ES-I3 (cell line): Measurements from ENCODE around the gene PRPF38A.
A peak's percentile ranks its signal among the peaks of the same experiment; 100 is the strongest.

Source experiments
- H3K36me3 ChIP-seq: 2 replicates; pipeline ENCODE4 v1.6.1; 2013; ENCODE audit warnings: mild to moderate bottlenecking, low read length, control low read depth, moderate library complexity; ENCODE audit not compliant: insufficient read depth
- H3K4me1 ChIP-seq: 2 replicates; pipeline ENCODE4 v1.6.1; 2013; ENCODE audit warnings: mild to moderate bottlenecking, control low read depth, low read length; ENCODE audit not compliant: insufficient read depth
- H3K9ac ChIP-seq: 2 replicates; pipeline ENCODE4 v1.6.1; 2013; ENCODE audit warnings: low read depth, mild to moderate bottlenecking, low read length, moderate library complexity
- H3K9me3 ChIP-seq: 2 replicates; pipeline ENCODE4 v1.6.1; 2013; ENCODE audit warnings: mild to moderate bottlenecking, low read length, moderate library complexity; ENCODE audit not compliant: control insufficient read depth, insufficient read depth

PRPF38A gene, protein sequence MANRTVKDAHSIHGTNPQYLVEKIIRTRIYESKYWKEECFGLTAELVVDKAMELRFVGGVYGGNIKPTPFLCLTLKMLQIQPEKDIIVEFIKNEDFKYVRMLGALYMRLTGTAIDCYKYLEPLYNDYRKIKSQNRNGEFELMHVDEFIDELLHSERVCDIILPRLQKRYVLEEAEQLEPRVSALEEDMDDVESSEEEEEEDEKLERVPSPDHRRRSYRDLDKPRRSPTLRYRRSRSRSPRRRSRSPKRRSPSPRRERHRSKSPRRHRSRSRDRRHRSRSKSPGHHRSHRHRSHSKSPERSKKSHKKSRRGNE

DNA sequence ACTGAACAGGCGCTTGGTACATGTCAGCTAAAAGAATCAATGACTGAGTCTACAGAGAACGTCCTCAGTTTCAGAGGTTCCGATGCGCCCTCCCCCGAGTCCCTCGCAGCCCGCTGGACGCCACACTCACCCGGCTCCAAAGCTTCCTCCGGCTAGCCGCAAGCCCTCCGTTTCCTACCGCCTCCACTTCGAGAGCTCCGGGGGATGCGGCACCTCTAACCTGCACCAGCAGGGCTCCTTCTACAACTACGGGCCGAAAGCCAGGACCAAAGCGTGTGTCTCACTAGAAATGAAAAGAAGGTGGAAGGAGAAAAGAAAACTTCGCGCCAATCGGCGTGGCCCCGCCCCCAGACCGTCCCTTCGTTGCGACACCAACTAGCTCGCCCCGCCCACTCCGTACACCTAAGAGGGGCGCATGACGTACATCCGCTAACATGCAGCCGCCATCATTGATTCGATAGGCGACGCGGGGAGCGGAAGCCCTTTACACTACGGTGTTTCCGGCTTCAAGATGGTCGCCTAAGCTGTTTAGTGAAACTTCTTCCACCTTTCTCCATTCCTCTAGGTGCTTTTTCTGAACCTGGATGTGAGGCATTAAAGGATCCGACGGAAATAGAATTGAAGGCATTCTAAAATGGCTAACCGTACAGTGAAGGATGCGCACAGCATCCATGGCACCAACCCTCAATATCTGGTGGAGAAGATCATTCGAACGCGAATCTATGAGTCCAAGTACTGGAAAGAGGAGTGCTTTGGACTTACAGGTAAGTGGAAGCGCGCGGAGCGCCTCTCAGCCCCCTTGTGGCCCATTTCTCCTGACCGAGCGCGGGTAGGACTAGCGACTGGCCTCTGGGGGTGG lies at the start of gene PRPF38A, which contains the start of gene ORC1:
PRPF38A (plus strand) TSS at position 487 of the 859 bp plus-strand sequence; CDS start at position 635, 148 bp downstream.
ORC1 (minus strand) TSS at position 308 of the 859 bp plus-strand sequence. CDS start 2,200 bp downstream, outside the sequence.
- H3K36me3 ChIP-seq, result peaks cover 41% of the 10 kb centered on the region

GRCh38 chr1:52355436-52355835 lies 49.0 kb upstream of the PRPF38A start:
- Histone ChIP-seq H3K9ac (no peak overlapping the region), H3K36me3 (peaks cover 44% of the 10 kb centered on the region), H3K4me1 (peaks cover 14% of the 10 kb centered on the region; the same call in 1 of the 2 replicates), H3K9me3 (no peaks in the 10 kb centered on the region)

More for the DNA sequence above, at the start of gene PRPF38A, which contains the start of gene ORC1:
- H3K9me3 ChIP-seq, result no peaks in the 10 kb centered on the region
- peak within 1 kb of the TSS; percentile 98 for H3K9ac ChIP-seq
- H3K4me1 ChIP-seq, result peaks cover 3% of the 10 kb centered on the region; the same call in 1 of the 2 replicates

DNA sequence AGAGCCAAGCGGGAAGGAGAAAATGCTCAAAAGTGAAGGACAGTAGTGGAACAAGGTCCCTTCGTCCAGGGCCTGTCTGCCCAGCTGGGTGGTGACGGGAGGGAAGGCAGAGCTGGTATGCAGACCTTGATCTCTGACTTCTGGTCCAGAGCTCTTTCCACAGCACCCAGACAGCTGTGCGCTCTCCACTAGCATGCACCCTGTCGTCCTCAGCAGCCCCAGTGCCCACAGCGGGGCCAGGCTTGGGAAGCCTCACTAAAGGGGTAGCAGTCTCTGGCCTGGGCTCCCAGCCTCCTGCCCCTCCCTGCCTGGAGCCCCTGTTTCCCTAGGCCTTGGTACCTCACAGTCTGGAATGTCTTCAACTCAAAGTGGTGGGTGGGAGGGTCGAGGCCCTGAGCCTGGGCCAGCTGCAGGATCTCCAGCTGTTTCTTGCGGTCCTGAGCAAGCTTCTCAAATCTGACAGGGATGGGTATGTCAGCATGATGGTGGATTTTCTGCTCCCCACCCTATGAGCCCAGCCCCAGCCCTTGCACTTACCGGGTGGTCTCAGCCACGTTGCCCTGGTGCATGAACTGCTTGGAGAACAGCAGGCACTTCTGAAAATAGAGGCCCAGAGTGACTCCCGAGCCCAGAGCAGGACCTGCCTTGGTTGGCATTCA lies 48.4 kb upstream of the PRPF38A start:
- H3K4me1 ChIP-seq, result peaks cover 10% of the 10 kb centered on the region; the same call in 1 of the 2 replicates
- H3K9ac ChIP-seq, result no peak overlapping the region
- no peaks in the 10 kb centered on the region for H3K9me3 ChIP-seq
- H3K36me3 ChIP-seq, result peaks cover 44% of the 10 kb centered on the region

- Histone ChIP-seq H3K9ac (no peak overlapping the region), H3K4me1 (peaks cover 1% of the 10 kb centered on the region; the same call in 1 of the 2 replicates), H3K36me3 (peaks cover 47% of the 10 kb centered on the region), H3K9me3 (no peaks in the 10 kb centered on the region)
Measured at GRCh38 chr1:52356818-52357355, 47.5 kb upstream of the PRPF38A start.

- H3K36me3 ChIP-seq, result peaks cover 47% of the 10 kb centered on the region
- H3K4me1 ChIP-seq, result no peaks in the 10 kb centered on the region
- H3K9me3 ChIP-seq, result no peaks in the 10 kb centered on the region
- no peak overlapping the region for H3K9ac ChIP-seq
Measured at GRCh38 chr1:52357397-52357796, 47.0 kb upstream of the PRPF38A start.

GRCh38 chr1:52358851-52359497 lies 45.4 kb upstream of the PRPF38A start:
- Histone ChIP-seq H3K9me3 (no peaks in the 10 kb centered on the region), H3K9ac (no peak overlapping the region), H3K36me3 (peaks cover 37% of the 10 kb centered on the region), H3K4me1 (no peaks in the 10 kb centered on the region)

- Histone ChIP-seq H3K9ac (no peak overlapping the region), H3K4me1 (peaks cover 6% of the 10 kb centered on the region; the same call in 1 of the 2 replicates), H3K36me3 (peaks cover 33% of the 10 kb centered on the region)
Measured at GRCh38 chr1:52359676-52360594, 44.5 kb upstream of the PRPF38A start.

DNA sequence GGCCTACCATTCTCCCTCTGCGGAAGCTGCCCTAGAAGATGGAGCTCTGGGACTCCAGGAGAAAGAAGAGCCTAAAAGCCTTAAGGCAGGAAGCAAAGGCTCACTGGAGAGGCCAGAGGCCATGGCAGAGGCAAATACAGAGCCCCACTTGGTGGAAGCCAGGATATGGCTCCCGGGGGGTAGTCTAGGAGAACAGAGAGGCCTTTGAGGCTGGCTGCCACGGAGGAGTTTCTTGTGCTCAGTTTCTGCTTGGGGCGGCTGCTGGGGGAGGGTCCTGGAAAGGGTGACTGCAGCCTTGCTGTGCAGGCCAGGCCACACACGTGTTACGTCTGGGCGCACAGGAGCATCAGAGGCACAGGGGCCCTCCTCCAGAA lies 43.8 kb upstream of the PRPF38A start:
- Histone ChIP-seq H3K9ac (no peak overlapping the region), H3K4me1 (peaks cover 8% of the 10 kb centered on the region; the same call in 1 of the 2 replicates), H3K36me3 (peaks cover 26% of the 10 kb centered on the region), H3K9me3 (no peaks in the 10 kb centered on the region)

More at GRCh38 chr1:52359676-52360594, 44.5 kb upstream of the PRPF38A start:
- no peaks in the 10 kb centered on the region for H3K9me3 ChIP-seq

GRCh38 chr1:52364235-52364839 lies 40.1 kb upstream of the PRPF38A start:
- Histone ChIP-seq H3K36me3 (peaks cover 4% of the 10 kb centered on the region; the same call in 1 of the 2 replicates), H3K9me3 (no peaks in the 10 kb centered on the region), H3K4me1 (peaks cover 8% of the 10 kb centered on the region; the same call in 1 of the 2 replicates), H3K9ac (no peak overlapping the region)

- H3K9ac ChIP-seq, result peak overlapping the region; percentile 91
- H3K9me3 ChIP-seq, result no peaks in the 10 kb centered on the region
- H3K36me3 ChIP-seq, result peaks cover 4% of the 10 kb centered on the region; the same call in 1 of the 2 replicates
- peaks cover 8% of the 10 kb centered on the region; the same call in 1 of the 2 replicates for H3K4me1 ChIP-seq
Measured at GRCh38 chr1:52365071-52365745, 39.2 kb upstream of the PRPF38A start.

GRCh38 chr1:52365746-52366516 lies 38.5 kb upstream of the PRPF38A start, which contains the start of gene CC2D1B:
Gene CC2D1B, minus strand, starts transcription at chr1:52366205. Its CDS starts 1,585 bp downstream, at chr1:52364620.
- Histone ChIP-seq H3K4me1 (peaks cover 8% of the 10 kb centered on the region; the same call in 1 of the 2 replicates), H3K36me3 (peaks cover 4% of the 10 kb centered on the region; the same call in 1 of the 2 replicates), H3K9me3 (no peaks in the 10 kb centered on the region), H3K9ac (peak within 1 kb of the TSS; percentile 91)
